ENCODE measurements around the gene IQGAP2.
"Not testable (repeated sequence)": the region's sequence is repeated elsewhere in the genome, so short reads cannot be mapped to it uniquely, and the experiment has no call there.

Gene IQGAP2

GRCh38 chr5:76514292-76514691 lies 111.2 kb downstream of the IQGAP2 start:
- no peak for DNase-seq

- no peak for DNase-seq
These were observed 111.6 kb downstream of the IQGAP2 start for GRCh38 chr5:76514713-76515112.

DNA sequence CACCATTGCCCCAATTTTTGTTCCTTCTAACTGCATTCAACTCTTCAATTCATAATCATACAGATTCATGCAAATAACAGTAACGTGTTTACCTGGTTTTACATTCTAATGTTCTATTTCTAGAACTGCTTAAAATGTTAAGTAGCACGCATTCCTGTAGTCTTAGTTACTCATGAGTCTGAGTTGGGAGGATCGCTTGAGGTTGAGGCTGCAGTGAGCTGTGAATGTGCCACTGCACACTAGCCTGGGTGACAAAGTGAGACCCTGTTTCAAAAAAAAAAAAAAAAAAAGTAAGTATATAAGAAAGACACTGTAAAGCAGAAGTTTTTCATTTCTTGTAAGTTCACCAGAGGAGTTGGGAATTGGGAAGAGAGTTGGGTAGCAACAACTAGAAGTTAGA lies 114.2 kb downstream of the IQGAP2 start:
- no peak for DNase-seq

DNA sequence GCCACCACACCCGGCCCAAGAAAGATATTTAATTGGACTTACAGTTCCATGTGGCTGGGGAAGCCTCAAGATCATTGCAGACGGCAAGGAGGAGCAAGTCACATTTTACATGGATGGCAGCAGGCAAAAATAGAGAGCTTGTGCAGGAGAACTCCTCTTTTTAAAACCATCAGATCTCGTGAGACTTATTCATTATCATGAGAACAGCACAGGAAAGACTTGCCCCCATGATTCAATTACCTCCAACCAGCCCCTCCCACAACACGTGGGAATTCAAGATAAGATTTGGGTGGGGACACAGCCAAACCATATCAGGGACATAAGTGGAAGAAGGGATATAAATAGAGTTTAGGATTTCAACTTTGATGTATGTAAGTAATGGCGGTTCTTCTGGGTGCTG lies 115.2 kb downstream of the IQGAP2 start:
- not testable (repeated sequence) for DNase-seq

GRCh38 chr5:76521240-76521758 lies 118.2 kb downstream of the IQGAP2 start:
- DNase-seq = no peak

DNA sequence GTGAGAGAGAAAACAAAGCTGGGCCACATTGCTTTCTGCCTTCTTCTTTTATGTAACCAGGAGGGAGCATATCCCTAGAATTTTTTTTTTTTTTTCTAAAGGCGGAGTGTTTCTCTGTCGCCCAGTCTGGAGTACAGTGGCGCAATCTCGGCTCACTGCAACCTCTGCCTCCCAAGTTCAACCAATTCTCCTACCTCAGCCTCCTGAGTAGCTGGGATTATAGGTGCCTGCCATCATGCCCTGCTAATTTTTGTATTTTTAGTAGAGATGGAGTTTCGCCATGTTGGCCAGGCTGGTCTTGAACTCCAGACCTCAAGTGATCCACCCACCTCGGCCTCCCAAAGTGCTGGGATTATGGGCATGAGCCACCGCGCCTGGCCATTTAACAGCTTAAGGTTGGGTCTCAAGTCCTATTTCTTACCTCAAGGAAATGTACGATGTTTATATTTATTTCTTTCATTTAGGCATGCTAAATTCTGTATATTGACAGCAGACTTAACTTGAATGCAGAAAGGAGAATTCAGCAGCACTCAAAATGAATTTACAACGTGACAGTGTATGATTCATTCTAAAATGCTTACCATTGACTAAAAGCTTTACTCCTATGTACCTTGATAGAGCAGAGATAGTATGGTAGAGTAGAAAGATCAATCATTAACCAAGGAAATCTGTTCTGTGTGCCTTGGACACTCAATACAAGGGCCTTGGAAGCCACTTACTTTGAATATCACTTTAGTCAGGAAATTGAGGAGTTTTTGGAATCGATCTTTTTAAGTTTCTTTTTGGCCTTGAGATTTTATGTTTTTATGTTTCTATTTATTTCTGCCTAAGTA lies 119.2 kb downstream of the IQGAP2 start:
- no peak for DNase-seq

DNA sequence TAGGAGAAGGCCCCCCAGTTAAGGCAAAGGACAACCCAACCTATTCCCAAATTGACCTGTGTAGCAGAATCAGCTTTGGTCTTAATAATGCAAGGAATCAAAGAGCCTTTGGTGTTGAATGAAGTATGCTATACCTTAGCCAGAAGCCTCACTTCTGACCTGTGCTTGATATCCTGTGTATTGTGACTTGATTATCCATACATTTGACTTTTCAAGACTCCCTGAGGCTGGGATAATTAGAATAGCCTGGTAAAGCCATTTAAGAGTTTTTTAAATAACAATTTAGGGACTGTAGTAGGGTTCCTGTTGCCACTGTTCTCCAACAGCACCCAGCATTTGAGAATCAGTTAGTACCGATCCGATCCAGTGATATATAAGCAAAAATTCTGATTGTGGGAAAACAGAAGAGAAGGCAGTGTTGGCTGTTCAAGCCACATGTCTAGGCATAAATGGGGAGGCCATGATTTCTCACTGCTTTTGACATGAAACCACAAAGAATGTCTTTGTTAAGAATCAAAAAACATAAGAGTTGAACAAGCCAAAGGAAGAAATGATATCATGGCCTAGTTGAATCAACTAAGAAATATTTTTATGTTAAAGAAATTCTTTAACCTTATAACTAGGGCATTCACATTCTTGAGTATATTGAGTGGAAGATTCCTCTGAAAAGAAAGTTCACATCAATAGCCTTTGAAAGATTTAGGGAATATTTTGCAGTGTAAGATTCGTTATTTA lies 121.2 kb downstream of the IQGAP2 start:
- no peak for DNase-seq

DNA sequence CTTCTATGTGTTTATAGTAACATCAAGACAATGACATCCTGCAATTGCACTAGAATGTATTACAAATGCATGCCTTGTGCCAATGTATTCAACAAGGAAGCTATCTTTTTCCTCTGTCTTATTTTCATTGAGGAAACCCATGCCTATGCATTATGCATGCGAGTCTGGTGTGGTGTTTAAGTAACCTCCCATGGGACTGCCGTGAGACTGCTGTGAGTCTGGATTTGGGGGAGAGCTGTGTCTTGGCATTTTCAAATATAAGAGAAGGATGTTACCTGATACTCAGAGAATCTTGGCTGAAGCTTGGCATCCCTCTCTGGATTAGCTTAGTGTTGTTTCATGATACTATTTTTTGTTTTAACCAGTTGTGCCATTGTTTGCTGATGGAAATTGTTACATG lies 121.8 kb downstream of the IQGAP2 start:
- DNase-seq = no peak

- no peak for DNase-seq
These were observed 122.9 kb downstream of the IQGAP2 start for GRCh38 chr5:76525956-76526355.

- DNase-seq = no peak
These were observed 124.0 kb downstream of the IQGAP2 start for GRCh38 chr5:76526950-76527583.

GRCh38 chr5:76527685-76528161 lies 124.6 kb downstream of the IQGAP2 start:
- DNase-seq = no peak

DNA sequence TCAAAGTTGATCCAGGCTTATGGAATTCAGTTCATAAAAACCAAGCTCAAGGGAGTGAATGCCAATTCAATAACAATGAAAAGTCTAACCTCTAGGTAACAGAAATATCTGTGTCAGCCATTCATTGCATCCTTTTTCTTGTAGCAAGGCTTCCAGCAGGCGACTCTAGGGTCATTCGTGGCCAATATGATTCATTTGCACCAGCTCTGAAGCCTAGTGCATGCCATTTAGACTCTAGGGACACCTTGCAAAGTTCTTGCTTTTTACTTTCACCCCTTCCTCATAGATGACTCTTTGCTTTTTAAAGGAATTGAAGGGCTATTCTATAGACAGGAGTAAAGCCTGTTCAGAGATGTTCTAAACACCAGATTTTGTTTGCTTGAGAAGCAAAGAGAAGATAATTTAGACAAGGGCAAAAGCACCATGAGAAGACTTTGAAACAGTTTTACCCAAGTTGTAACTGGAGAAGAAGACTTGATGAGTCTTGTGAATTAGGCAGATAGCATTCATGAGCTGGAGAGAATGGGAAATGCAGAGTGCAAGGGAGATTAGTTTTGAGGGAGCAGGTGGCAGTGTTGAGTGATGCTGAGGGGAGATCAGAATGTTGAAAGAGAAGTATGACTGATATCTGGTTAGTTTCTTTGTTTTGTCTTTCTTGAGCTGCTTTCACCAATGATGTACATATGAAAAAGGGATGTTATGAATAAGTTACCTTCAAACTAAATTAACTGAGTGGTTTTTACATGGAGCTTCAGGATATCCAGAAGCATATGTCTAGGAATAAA lies 125.7 kb downstream of the IQGAP2 start:
- no peak for DNase-seq

GRCh38 chr5:76529464-76530344 lies 126.6 kb downstream of the IQGAP2 start:
- DNase-seq = no peak

DNA sequence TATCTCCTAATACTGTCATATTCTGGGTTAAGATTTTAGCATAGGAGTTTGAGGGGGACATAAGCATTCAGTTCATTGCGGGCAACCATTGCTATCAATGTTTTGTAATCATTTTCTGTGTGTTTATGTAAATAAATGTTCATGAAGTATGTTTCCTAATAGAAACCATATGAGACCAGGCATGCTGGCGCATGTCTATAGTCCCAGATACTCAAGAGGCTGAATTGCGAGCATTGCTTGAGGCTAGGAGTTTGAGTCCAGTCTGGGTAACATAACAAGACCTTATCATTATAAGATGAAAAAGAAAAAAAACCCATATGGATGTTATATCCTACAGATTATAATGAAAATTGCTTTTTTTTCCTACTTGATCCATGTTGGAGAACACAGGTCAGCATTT lies 129.0 kb downstream of the IQGAP2 start:
- no peak for DNase-seq

- DNase-seq = no peak
These were observed 129.9 kb downstream of the IQGAP2 start for GRCh38 chr5:76532973-76533372.

- no peak for DNase-seq
These were observed 132.5 kb downstream of the IQGAP2 start for GRCh38 chr5:76535577-76535976.

- DNase-seq = no peak
These were observed 134.0 kb downstream of the IQGAP2 start for GRCh38 chr5:76537073-76537543.

GRCh38 chr5:76542241-76542640 lies 139.2 kb downstream of the IQGAP2 start:
- DNase-seq = no peak

DNA sequence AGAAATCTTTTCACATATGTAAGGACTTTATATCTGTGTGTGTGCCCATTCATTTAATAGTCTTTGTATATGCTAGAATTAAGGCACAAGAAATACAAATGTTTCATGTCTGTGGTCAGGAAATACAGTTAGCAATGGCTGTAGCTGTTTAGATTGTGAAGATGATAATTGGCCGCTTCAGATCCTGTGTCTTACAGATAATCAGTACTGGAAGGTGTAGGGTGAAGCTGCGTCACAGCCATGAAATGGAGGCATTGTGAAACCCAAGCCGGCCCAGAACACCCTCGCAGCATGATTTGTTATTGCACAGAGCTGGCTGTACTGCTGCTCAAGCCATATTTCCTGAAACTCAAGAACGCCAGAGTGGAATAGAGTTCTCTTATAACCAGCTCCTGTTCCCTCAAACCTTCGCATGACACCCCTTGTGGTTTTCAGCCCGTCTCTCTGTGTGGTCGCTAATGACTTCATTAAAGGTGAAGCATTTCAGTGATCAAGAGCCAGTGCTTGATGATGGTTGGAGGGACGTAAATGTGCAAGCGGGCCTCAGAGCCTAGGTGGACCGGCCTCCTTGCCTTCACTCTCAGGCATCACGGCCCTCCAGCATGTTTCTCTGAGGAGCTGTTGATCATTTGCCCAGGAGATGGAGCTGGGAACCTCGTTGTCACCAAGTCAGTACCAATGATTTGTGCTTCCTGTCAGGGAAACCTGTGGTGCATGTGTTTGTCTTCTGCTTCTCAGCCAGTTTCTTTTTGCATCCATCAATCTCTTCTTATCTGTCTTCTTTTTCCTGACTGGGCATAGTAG lies 140.0 kb downstream of the IQGAP2 start:
- DNase-seq = peak; percentile 49

DNA sequence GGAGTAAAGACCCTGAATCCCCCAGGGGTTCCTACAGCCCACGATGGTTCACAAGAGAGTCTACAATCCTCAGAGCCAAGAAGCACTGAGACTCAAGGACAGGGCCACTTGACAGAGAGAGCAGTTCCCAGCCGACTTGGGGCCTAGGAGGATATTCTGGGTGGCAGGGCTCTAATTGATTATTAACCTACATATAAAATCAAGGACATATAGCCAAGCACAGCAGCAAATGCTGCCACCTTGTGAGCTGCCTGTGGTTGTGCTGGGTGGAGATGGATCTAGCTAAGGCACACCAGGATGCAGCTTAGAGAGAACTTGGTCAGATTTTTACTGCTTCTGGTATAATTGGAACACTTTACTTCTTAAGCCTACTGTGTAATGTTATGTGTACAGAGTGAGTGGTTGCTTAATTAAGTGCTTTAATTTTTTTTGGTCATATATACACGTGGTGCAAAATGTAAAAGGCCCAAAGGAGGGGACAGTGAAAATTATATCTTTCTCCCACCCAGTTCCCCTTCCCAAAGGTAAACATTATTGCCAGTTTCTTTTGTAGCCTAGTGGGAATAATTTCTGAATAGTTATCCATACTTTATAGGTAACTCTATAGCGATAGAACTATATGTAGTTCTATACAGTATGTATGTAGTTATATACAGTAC lies 141.3 kb downstream of the IQGAP2 start:
- DNase-seq = peak; percentile 55
